Mesenteric fat pad (tissue), 1 donor: ENCODE data around the gene C19orf47. TPM values are rescaled to one million over a fixed set of nuclear protein-coding genes. Genes with fewer than 3 reads are reported as not detected.
"Not testable (repeated sequence)": the region's sequence is repeated elsewhere in the genome, so short reads cannot be mapped to it uniquely, and the experiment has no call there.

ENCODE experiments used
- DNase-seq: peaks from one replicate; pipeline ENCODE4 v3.0.0-alpha.2; 2020; ENCODE audit warnings: low spot score
- total RNA-seq: library from RNA; stranded (reverse); fragmentation: NEBNext Ultra II Directional; extraction: Animal tissue kit (Norgen Biotek cat#: 25700); gene quantifications from one replicate; pipeline ENCODE4 v1.2.1, GENCODE V29; 2021
- donor health status: DM: yes; HTN: yes; CAD: no.

Gene C19orf47
- total RNA-seq, 1 donor from 2014 or later = 13.0 TPM

- no peak for DNase-seq
Observed at GRCh38 chr19:40377876-40378385, 29.7 kb upstream of the C19orf47 start.

GRCh38 chr19:40376286-40376862 is 28.2 kb upstream of the C19orf47 start:
- no peak for DNase-seq

GRCh38 chr19:40374084-40374483 is 25.9 kb upstream of the C19orf47 start:
- DNase-seq = no peak

- DNase-seq = no peak
Observed at GRCh38 chr19:40371802-40372122, 23.6 kb upstream of the C19orf47 start.

- no peak for DNase-seq
Observed at GRCh38 chr19:40370997-40371801, 23.0 kb upstream of the C19orf47 start.

GRCh38 chr19:40370253-40370652 is 22.1 kb upstream of the C19orf47 start:
- not testable (repeated sequence) for DNase-seq

- no peak for DNase-seq
Observed at GRCh38 chr19:40369797-40370196, 21.6 kb upstream of the C19orf47 start.

GRCh38 chr19:40367577-40368434 is 19.6 kb upstream of the C19orf47 start:
- no peak for DNase-seq

- DNase-seq = no peak
Observed at GRCh38 chr19:40366697-40367561, 18.7 kb upstream of the C19orf47 start.

- no peak for DNase-seq
Observed at GRCh38 chr19:40365613-40366401, 17.6 kb upstream of the C19orf47 start.

GRCh38 chr19:40365010-40365409 is 16.8 kb upstream of the C19orf47 start:
- no peak for DNase-seq

GRCh38 chr19:40363069-40363468 is 14.9 kb upstream of the C19orf47 start:
- DNase-seq = no peak

GRCh38 chr19:40362160-40362559 is 14.0 kb upstream of the C19orf47 start:
- no peak for DNase-seq

GRCh38 chr19:40360708-40361241 is 12.6 kb upstream of the C19orf47 start:
- no peak for DNase-seq

- DNase-seq = no peak
Observed at GRCh38 chr19:40360020-40360707, 12.0 kb upstream of the C19orf47 start.

- no peak for DNase-seq
Observed at GRCh38 chr19:40358773-40359172, 10.6 kb upstream of the C19orf47 start.

GRCh38 chr19:40357640-40358039 is 9.4 kb upstream of the C19orf47 start:
- no peak for DNase-seq

GRCh38 chr19:40356681-40357595 is 8.7 kb upstream of the C19orf47 start:
- no peak for DNase-seq
